Progenitor cell of endocrine pancreas (in vitro differentiated cells): ENCODE results near the gene BLACAT1. TPM values are rescaled to one million over a fixed set of nuclear protein-coding genes. Genes with fewer than 3 reads are reported as not detected.

Experiments
- DNase-seq: peaks from one replicate; pipeline ENCODE4 v3.0.0; 2021; ENCODE audit warnings: low spot score; ENCODE audit not compliant: unreplicated experiment
- H3K27ac Mint-ChIP-seq: 2 replicates; pipeline ENCODE4 v1.8.0; 2021; ENCODE audit warnings: mild to moderate bottlenecking, moderate library complexity, mixed read lengths
- H3K27me3 Mint-ChIP-seq: 2 replicates; pipeline ENCODE4 v1.8.0; 2021; ENCODE audit warnings: mixed read lengths
- H3K36me3 Mint-ChIP-seq: 2 replicates; pipeline ENCODE4 v1.8.0; 2022; ENCODE audit warnings: mixed read lengths; ENCODE audit not compliant: insufficient read depth
- H3K4me1 Mint-ChIP-seq: 2 replicates; pipeline ENCODE4 v1.8.0; 2021; ENCODE audit warnings: low read depth, mixed read lengths
- H3K4me3 Mint-ChIP-seq: 2 replicates; pipeline ENCODE4 v1.8.0; 2021; ENCODE audit warnings: low read depth, mild to moderate bottlenecking, moderate library complexity, mixed read lengths
- H3K9me3 Mint-ChIP-seq: 2 replicates; pipeline ENCODE4 v1.8.0; 2021; ENCODE audit warnings: low read depth, mixed read lengths
- CTCF ChIP-seq: fragments of 200-600 bp; sonication (generic); IDR thresholded peaks from one replicate; pipeline ENCODE4 v1.5.0; 2021; ENCODE audit warnings: antibody characterized with exemption, mild to moderate bottlenecking; ENCODE audit not compliant: unreplicated experiment
- total RNA-seq: library from RNA; stranded (reverse); gene quantifications from 2 replicates; pipeline ENCODE4 v1.2.1, GENCODE V29; 2021

BLACAT1 gene
- total RNA-seq, 1 donor from 2014 or later: 6.3 TPM

- Mint-ChIP-seq H3K4me3 (no peak overlapping the region), H3K27ac (peak overlapping the region; percentile 79), H3K27me3 (peaks cover 6% of the 10 kb centered on the region), H3K36me3 (peaks cover 2% of the 10 kb centered on the region), H3K9me3 (no peaks in the 10 kb centered on the region), H3K4me1 (peaks cover 47% of the 10 kb centered on the region)
- no peak for TF ChIP-seq CTCF
- DNase-seq: no peak
Measured at GRCh38 chr1:205441716-205442050, 14.2 kb downstream of the BLACAT1 start.

GRCh38 chr1:205441318-205441633 lies 14.6 kb downstream of the BLACAT1 start:
- no peak for DNase-seq
- Mint-ChIP-seq H3K36me3 (peaks cover 2% of the 10 kb centered on the region), H3K4me1 (peaks cover 47% of the 10 kb centered on the region), H3K27me3 (peaks cover 8% of the 10 kb centered on the region), H3K4me3 (no peak overlapping the region), H3K27ac (peak overlapping the region; percentile 79), H3K9me3 (no peaks in the 10 kb centered on the region)
- no peak for TF ChIP-seq CTCF

- H3K4me3 Mint-ChIP-seq: no peak overlapping the region
- H3K4me1 Mint-ChIP-seq: peaks cover 42% of the 10 kb centered on the region
- peak overlapping the region; percentile 79 for H3K27ac Mint-ChIP-seq
Measured at GRCh38 chr1:205440476-205441317, 15.1 kb downstream of the BLACAT1 start.

GRCh38 chr1:205440121-205440475 lies 15.7 kb downstream of the BLACAT1 start:
- DNase-seq: no peak
- Mint-ChIP-seq H3K9me3 (no peaks in the 10 kb centered on the region), H3K27me3 (peaks cover 12% of the 10 kb centered on the region), H3K36me3 (no peaks in the 10 kb centered on the region), H3K27ac (no peak overlapping the region), H3K4me1 (peaks cover 36% of the 10 kb centered on the region), H3K4me3 (no peak overlapping the region)
- TF ChIP-seq CTCF: no peak

More at GRCh38 chr1:205440476-205441317, 15.1 kb downstream of the BLACAT1 start:
- TF ChIP-seq CTCF: no peak
- H3K9me3 Mint-ChIP-seq: no peaks in the 10 kb centered on the region
- no peak for DNase-seq
- H3K27me3 Mint-ChIP-seq: peaks cover 9% of the 10 kb centered on the region
- H3K36me3 Mint-ChIP-seq: peaks cover 2% of the 10 kb centered on the region

- Mint-ChIP-seq H3K4me1 (peaks cover 24% of the 10 kb centered on the region), H3K9me3 (no peaks in the 10 kb centered on the region), H3K36me3 (no peaks in the 10 kb centered on the region), H3K4me3 (no peak overlapping the region), H3K27me3 (peaks cover 19% of the 10 kb centered on the region), H3K27ac (no peak overlapping the region)
- TF ChIP-seq CTCF: peak; percentile 43
- no peak for DNase-seq
Measured at GRCh38 chr1:205438213-205439158, 17.4 kb downstream of the BLACAT1 start.
